Left ventricle myocardium inferior (tissue), 1 donor: ENCODE measurements around the gene SPTLC3. TPM values are rescaled to one million over a fixed set of nuclear protein-coding genes. Genes with fewer than 3 reads are reported as not detected.

Experiments used
- DNase-seq: peaks from one replicate; pipeline ENCODE4 v3.0.0-alpha.2; 2020
- H3K27ac ChIP-seq: fragments of 200-600 bp; replicated peaks from 2 replicates; pipeline ENCODE4 v1.8.0; 2021
- H3K27me3 ChIP-seq: fragments of 200-600 bp; 2 replicates; pipeline ENCODE4 v1.8.0; 2021; ENCODE audit warnings: low read depth
- H3K36me3 ChIP-seq: fragments of 200-600 bp; 2 replicates; pipeline ENCODE4 v1.8.0; 2021
- H3K4me1 ChIP-seq: fragments of 200-600 bp; 2 replicates; pipeline ENCODE4 v1.8.0; 2021
- H3K4me3 ChIP-seq: fragments of 200-600 bp; 2 replicates; pipeline ENCODE4 v1.8.0; 2021; ENCODE audit warnings: mild to moderate bottlenecking, moderate library complexity
- H3K9me3 ChIP-seq: fragments of 200-600 bp; replicated peaks from 2 replicates; pipeline ENCODE4 v1.8.0; 2021
- intact Hi-C: fragments of 100-400 bp; cut with micrococcal nuclease; formaldehyde crosslinking; loops from one replicate; pipeline ENCODE4 v1.11.0; 2022
- total RNA-seq: library from RNA; stranded (reverse); fragmentation: NEBNext Ultra II Directional; extraction: Animal tissue kit (Norgen Biotek cat#: 25700); gene quantifications from one replicate; pipeline ENCODE4 v1.2.1, GENCODE V29; 2021
- TF ChIP-seq, protein P1 (sequence below): fragments of 200-600 bp; IDR thresholded peaks from 2 replicates; pipeline ENCODE4 v1.8.0; 2021; ENCODE audit warnings: antibody characterized with exemption, mild to moderate bottlenecking, borderline replicate concordance
- donor health status: DM: no; HTN: yes; CAD: no; lungs with severe emphysema.

Gene SPTLC3
- total RNA-seq, 1 donor from 2014 or later = 9.0 TPM

DNA sequence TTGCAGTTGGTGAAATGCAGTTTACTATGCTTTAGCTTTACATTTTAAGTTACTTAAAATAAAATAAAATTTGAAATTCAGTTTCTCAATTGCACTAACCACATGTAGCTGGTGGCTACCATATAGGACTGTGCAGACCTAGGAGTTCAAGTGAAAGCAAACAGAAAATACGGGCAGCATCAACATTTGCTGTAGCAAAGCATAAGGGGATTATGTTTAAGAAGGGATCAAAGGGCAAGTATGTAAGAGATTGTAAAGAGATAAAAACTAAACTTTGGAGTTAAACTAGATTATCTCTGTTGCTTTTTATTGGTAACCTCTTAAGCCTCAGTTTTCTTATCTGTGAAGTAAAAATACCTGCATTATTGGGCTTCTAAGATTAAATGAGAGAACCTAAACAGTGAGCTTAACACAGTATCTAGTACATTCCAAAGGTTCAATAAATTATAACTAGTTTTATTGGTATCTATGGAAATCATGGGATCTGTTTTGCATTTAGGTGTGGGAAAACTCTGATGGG, 81.2 kb downstream of the SPTLC3 start:
- H3K4me3 ChIP-seq = no peak overlapping the region
- no peaks in the 10 kb centered on the region for H3K27me3 ChIP-seq
- TF ChIP-seq, protein P1, sequence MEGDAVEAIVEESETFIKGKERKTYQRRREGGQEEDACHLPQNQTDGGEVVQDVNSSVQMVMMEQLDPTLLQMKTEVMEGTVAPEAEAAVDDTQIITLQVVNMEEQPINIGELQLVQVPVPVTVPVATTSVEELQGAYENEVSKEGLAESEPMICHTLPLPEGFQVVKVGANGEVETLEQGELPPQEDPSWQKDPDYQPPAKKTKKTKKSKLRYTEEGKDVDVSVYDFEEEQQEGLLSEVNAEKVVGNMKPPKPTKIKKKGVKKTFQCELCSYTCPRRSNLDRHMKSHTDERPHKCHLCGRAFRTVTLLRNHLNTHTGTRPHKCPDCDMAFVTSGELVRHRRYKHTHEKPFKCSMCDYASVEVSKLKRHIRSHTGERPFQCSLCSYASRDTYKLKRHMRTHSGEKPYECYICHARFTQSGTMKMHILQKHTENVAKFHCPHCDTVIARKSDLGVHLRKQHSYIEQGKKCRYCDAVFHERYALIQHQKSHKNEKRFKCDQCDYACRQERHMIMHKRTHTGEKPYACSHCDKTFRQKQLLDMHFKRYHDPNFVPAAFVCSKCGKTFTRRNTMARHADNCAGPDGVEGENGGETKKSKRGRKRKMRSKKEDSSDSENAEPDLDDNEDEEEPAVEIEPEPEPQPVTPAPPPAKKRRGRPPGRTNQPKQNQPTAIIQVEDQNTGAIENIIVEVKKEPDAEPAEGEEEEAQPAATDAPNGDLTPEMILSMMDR = no peak
- no peaks in the 10 kb centered on the region for H3K9me3 ChIP-seq
- no peak overlapping the region for H3K27ac ChIP-seq
- no peak for DNase-seq
- H3K4me1 ChIP-seq = no peaks in the 10 kb centered on the region
- peaks cover 13% of the 10 kb centered on the region for H3K36me3 ChIP-seq
- intact Hi-C loops = no loop called here

DNA sequence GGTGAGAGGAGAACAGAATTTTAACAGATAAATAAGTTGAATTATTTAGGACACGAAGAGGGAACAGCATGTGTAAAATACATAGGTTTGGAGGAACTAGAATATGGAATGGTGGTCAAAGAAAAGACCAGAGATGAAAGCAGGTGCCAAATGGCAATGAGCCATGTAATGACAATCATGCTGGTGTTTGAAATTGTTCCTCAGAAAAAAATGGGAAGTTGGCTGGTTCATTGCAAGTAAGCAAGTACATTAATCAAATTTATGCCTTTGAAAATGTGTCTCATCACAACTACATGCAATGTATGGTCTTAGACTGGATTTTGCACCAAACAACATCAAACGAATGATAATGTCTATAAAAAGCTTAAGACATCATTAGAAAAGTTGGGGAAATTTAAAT, 83.3 kb downstream of the SPTLC3 start:
- no peak for DNase-seq
- Histone ChIP-seq H3K4me1 (peaks cover 2% of the 10 kb centered on the region), H3K9me3 (no peaks in the 10 kb centered on the region), H3K27me3 (no peaks in the 10 kb centered on the region), H3K27ac (no peak overlapping the region), H3K4me3 (no peak overlapping the region), H3K36me3 (peaks cover 13% of the 10 kb centered on the region)
- intact Hi-C loops = no loop called here
- TF ChIP-seq, protein P1 = no peak

DNA sequence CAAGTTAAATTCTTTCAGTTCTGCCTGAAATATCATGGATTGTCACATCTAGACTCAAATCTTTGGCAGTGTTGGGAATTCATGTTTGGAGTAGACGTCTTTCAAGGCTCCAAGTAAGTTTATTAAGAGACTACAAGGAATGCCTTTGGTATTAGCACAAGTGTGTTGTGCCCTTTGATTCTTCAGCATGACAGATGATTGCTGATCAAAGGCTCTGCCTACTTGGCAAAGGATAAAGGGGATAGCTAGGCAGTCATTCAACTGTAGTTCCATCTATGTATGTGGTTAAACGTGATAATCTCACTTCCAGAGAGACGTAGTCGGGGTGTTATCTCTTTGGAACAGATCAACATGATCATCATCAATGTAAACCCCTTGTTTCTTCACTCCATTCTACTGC, 86.2 kb downstream of the SPTLC3 start:
- Histone ChIP-seq H3K4me1 (peaks cover 7% of the 10 kb centered on the region), H3K27me3 (no peaks in the 10 kb centered on the region), H3K27ac (no peak overlapping the region), H3K9me3 (no peaks in the 10 kb centered on the region), H3K36me3 (peaks cover 13% of the 10 kb centered on the region), H3K4me3 (no peak overlapping the region)
- intact Hi-C loops = no loop called here
- no peak for DNase-seq
- TF ChIP-seq, protein P1 = no peak

DNA sequence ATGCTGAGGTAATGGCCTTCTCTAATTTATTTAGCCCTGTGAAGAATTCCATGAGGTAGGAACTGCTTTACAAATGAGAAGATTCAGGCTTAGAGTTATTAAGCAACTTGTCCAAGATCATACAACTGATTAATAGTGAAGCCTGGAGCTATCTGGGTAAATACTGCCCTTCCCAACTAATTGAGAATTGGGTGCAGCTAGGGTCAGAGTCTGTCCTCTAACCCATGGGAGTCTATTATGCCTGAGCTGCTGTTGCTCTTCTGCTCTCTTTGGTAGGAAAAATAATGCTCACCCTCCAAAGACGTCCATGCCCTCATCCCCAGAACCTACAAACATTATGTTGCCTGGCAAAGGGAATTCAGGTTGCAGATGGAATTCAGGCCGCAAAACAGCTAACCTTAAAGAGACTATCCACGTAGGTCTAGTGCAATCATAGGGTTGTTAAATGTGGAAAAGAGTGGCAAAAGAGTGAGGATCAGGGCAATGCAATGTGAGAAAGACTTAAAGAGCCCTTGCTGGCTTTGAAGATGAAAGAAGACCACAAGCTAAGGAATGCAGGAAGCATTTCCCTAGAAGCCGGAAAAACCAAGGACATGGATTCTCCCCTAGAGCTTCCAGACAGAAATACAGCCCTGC, 90.1 kb downstream of the SPTLC3 start:
- Histone ChIP-seq H3K27ac (no peak overlapping the region), H3K4me3 (no peak overlapping the region), H3K4me1 (peaks cover 7% of the 10 kb centered on the region), H3K36me3 (peaks cover 9% of the 10 kb centered on the region), H3K27me3 (no peaks in the 10 kb centered on the region), H3K9me3 (no peaks in the 10 kb centered on the region)
- no peak for DNase-seq
- intact Hi-C loops = no loop called here
- TF ChIP-seq, protein P1 = no peak

DNA sequence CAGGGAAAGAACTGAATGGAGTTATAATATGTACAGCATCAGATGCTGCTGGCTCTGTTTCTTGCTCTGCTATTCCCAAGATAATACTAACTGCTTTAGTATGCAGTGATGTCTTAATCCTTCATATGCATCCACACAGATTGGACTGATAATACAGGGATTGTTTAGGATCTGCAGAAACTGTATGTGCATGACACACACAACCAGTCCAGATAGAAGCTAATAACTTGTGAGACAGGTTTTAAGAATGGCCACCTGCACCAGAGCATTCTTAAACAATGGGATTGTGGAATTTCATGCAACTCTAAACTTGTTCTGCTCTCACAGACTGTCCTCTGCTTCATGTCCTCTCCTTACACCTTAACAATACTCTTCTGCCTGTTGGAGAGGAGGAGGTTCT, 90.9 kb downstream of the SPTLC3 start:
- no peak overlapping the region for H3K27ac ChIP-seq
- H3K27me3 ChIP-seq = no peaks in the 10 kb centered on the region
- no peak for DNase-seq
- H3K36me3 ChIP-seq = peaks cover under 1% of the 10 kb centered on the region
- intact Hi-C loops = no loop called here
- TF ChIP-seq, protein P1 = no peak
- no peak overlapping the region for H3K4me3 ChIP-seq
- H3K9me3 ChIP-seq = no peaks in the 10 kb centered on the region
- H3K4me1 ChIP-seq = peaks cover 7% of the 10 kb centered on the region
